HL-60/S4 treated with retinoic acid at 250 ng/mL for 4 days and 3 days (cell line): Measurements from ENCODE around the gene STRA6.

ENCODE experiments used
- in situ Hi-C: fragments of 300-500 bp; cut with MboI; formaldehyde crosslinking; loops from 2 replicates; pipeline ENCODE4 v1.7.0; 2022; ENCODE audit warnings: low sequenced_read_pairs

Gene STRA6

DNA sequence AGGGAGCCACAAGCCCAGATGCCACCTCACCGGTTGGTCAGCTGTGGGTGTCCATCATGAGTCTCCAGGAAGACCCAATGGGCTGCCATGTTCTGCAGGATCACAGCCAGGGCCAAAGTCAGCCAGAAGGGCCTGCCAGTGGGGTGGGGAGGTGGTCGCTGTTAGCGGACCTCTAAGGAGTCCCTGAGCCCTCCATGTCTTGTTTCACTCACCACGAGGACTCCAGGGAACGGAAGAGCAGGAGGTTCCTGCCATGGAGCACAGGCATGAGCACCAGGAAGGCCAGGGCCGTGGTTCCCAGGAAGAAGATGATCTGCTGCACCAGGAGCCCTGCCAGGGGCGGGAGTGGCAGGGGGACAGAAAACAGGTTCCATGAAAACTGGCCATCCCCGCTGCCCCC is 20.5 kb downstream of the STRA6 start:
- in situ Hi-C loops, result no loop called here

- in situ Hi-C loops, result no loop called here
Observed at GRCh38 chr15:74180881-74181602, 21.5 kb downstream of the STRA6 start.

DNA sequence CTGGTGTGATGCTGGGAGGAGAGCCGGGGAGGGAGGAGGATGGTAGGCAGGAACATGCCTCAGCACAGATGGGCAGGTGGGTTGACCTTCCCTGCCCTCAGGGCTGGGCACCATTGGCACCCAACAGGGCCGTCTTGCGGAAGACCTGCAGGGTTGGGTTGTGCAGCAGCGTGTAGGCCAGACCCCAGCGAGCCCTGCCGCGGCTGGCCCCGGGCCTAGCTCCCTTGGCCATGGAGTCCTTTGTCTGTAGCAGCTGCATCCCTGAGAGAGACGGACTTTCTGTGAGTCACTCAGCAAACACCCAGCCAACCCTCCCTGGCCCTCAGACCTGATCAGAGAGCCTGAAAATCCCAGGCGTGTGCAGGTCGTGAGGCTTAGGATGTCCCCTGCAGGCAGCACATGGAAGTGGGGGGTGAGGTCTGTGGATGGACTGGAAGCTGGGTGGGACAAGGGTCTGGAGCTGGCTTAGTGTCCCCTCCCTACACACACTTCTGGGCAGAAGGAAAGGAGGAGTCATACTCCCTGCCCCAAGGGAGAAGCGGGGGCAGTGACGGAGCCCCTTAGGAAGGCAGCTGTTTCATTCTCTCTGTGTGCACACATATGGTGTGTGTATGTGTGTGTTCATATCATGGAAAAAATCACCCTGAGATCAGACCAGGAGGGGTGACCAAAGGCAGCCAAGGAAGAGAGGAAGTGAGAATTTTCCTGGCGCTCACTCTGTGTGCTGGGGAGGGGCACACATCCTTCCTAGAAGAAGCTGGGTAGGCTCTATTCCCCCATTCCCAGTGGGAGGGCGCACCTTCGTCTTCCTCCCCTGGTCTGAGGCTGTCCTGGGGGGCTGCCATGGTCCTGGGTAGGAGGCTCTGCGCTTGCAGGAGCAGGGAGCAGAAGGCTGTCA is 22.4 kb downstream of the STRA6 start:
- in situ Hi-C loops, result no loop called here

- in situ Hi-C loops, result no loop called here
Observed at GRCh38 chr15:74179101-74179841, 23.3 kb downstream of the STRA6 start.

GRCh38 chr15:74178326-74179100 is 24.1 kb downstream of the STRA6 start:
- in situ Hi-C loops, result no loop called here

DNA sequence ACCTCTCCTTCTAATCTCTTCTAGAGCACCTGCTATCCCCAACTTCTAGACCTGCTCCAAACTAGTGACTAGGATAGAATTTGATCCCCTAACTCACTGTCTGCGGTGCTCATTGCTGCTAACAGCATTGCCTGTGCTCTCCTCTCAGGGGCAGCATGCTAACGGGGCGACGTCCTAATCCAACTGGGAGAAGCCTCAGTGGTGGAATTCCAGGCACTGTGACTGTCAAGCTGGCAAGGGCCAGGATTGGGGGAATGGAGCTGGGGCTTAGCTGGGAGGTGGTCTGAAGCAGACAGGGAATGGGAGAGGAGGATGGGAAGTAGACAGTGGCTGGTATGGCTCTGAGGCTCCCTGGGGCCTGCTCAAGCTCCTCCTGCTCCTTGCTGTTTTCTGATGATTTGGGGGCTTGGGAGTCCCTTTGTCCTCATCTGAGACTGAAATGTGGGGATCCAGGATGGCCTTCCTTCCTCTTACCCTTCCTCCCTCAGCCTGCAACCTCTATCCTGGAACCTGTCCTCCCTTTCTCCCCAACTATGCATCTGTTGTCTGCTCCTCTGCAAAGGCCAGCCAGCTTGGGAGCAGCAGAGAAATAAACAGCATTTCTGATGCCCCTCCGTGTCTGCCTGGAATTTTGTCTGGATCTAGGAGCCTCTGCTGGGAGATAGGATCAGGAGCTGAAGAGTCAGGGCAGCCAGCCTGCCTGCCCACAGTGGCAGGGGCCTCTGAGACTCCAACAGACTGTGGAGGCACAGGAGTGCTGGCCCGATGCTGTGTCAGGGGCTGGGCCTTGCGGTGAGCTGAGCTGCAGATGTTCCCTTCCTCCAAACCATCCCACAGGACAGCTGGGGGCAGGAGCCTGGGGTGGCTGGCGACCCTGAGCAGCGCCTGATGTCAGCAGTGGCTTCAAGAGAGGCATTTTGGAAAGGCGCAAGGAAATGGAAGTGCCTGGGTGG is 26.0 kb downstream of the STRA6 start:
- in situ Hi-C loops, result no loop called here

DNA sequence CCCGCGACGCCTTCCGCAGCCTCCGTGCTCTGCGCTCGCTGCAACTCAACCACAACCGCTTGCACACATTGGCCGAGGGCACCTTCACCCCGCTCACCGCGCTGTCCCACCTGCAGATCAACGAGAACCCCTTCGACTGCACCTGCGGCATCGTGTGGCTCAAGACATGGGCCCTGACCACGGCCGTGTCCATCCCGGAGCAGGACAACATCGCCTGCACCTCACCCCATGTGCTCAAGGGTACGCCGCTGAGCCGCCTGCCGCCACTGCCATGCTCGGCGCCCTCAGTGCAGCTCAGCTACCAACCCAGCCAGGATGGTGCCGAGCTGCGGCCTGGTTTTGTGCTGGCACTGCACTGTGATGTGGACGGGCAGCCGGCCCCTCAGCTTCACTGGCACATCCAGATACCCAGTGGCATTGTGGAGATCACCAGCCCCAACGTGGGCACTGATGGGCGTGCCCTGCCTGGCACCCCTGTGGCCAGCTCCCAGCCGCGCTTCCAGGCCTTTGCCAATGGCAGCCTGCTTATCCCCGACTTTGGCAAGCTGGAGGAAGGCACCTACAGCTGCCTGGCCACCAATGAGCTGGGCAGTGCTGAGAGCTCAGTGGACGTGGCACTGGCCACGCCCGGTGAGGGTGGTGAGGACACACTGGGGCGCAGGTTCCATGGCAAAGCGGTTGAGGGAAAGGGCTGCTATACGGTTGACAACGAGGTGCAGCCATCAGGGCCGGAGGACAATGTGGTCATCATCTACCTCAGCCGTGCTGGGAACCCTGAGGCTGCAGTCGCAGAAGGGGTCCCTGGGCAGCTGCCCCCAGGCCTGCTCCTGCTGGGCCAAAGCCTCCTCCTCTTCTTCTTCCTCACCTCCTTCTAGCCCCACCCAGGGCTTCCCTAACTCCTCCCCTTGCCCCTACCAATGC is 27.1 kb downstream of the STRA6 start:
- in situ Hi-C loops, result no loop called here

DNA sequence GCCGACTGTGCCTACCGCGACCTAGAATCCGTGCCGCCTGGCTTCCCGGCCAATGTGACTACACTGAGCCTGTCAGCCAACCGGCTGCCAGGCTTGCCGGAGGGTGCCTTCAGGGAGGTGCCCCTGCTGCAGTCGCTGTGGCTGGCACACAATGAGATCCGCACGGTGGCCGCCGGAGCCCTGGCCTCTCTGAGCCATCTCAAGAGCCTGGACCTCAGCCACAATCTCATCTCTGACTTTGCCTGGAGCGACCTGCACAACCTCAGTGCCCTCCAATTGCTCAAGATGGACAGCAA is 27.7 kb downstream of the STRA6 start:
- in situ Hi-C loops, result no loop called here

- in situ Hi-C loops, result no loop called here
Observed at GRCh38 chr15:74174219-74174957, 28.2 kb downstream of the STRA6 start.

DNA sequence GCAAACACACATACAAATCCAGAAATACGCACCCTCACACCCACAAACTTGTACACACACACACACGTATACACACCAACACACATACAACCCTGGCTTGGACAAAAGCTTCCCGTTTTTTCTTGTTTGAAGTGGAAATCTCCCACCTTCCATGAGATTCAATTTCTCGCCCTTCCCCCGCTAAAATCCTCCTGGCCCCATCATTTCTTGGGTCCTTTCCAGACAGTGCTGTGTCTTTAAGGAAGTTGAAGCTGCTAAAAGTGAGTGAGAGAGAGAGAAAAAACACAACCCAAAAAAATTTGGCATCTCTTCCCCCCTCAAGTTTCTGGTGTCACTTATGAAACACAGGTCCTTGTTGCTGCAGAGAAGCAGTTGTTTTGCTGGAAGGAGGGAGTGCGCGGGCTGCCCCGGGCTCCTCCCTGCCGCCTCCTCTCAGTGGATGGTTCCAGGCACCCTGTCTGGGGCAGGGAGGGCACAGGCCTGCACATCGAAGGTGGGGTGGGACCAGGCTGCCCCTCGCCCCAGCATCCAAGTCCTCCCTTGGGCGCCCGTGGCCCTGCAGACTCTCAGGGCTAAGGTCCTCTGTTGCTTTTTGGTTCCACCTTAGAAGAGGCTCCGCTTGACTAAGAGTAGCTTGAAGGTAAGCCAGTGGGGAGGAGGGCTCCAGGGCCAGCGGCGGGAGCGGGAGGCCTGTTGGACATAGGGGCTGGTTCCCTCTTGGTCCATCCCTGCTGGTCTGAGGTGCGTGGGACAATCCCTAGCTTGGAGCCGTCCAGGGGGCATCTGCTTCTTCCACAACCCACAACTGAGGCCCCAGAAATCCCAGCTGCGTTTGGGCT is 29.0 kb downstream of the STRA6 start, which contains the start of gene ISLR:
Gene ISLR (plus strand): TSS at position 331 of the 839 bp plus-strand sequence. CDS start 1,149 bp downstream, outside the sequence.
- in situ Hi-C loops, result no loop called here

DNA sequence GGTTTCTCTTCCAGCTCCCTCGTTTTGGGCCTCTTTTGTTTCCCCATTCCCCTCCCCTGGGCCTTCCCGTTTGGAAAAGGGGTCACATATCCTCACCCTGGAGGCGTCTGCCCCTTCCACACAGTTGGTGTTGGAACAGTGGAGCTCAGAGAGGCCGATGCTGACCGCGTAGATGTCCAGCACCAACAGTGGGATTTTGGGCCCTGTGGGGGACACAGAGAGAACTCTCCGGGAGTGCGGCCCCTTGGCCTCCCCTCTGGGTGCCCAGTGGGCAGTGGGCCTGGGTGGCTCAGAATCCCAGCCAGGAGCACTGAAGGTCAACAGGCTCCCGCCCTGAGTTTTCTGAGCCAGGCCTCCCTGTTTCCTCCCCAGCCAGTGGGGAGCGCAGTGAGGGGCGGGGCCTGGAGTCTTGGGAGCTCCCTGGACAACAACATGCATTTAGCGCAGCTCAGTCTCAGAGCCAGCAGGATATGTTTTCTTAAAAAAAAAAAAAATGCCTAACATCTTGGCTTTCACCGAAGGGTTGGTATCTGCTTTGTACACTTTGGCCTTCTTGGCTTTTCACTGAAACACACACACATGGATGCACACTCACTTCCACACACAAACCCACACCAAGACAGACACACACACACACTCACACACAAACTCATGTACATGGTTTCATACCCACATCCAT is 29.7 kb downstream of the STRA6 start:
- in situ Hi-C loops, result no loop called here

DNA sequence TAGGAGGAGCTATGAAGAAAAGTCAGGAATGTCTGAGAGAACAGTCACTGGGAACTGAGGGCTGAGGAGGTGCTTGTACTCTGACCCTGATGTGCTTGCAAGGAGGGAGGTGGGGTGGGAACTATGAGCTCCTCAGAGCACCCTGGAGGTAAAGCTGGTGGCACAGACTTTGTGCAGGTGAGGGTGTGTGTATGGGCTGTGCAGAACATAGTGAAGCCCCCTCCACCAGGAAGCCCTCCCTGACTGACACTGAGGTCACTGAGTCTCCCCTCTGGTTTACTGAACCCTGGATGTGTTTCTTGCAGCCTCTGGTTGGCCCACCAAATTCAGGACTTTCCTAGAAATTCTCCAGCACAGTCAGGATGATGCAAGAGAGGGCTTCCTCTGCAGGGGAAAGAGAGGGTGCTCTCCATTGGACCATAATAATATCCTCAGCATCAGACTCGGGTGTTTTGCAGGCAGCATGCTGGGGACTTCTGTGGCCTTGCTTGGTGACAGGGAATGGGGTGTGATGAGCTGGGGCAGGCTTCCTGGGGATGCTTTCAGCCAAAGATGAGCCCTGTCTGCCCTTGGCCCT is 30.5 kb downstream of the STRA6 start:
- in situ Hi-C loops, result no loop called here

DNA sequence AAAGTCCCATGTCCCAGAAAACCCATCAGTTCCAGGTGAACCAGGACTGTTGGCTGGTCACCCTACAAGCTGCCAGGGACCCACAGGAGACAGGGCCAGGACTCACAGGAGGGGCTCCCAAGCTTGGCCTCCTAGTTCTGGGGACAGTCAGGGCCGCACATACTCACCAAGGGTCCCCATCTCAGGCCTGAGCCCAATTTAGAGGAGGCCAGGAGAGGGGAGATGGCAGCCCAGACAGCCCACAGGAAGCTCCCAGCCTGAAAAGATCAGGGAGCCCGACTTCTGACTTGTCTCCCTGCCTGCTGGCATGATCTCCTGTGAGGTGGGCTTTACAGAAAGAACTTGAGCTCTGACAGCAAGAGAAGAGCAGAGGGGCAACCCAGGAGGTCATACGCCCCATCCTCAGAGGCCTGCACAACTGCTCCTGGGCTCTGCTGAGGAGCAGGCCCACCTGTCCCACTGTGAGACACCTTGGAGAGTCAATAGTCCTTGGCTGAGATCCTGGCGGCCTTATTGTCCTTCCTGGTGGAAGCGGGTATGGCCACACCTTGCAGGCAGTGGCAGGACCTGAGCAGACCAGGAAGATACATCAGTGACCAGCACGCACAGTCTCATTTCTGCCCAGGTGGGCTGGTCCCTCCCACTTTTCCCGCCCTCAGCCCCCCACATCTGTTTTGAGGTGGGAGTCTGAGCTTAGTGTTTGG is 31.6 kb downstream of the STRA6 start:
- in situ Hi-C loops, result no loop called here

- in situ Hi-C loops, result no loop called here
Observed at GRCh38 chr15:74170071-74170844, 32.3 kb downstream of the STRA6 start.

DNA sequence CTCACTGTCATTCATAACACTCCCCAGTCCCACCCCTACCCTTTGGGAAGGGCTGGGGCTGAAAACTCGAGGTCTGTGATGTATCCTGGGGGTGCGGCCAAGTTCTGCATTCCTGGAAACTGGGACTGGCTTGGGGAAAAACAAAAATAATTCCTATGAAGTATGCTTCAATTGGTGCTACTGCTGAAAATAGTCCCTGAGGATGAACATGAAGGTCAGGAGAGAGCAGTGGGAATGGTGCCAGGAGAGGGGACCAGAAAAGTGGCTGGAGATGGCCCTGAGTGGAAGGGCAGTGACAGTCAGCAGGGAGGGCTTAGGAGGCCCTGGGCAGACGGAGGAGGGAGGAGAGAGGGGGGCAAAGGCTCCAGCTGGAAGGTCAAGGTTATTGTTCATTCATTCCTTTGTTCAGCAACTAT is 33.9 kb downstream of the STRA6 start:
- in situ Hi-C loops, result no loop called here
